CD4-positive, alpha-beta T cell treated with Interleukin-4 for 4 hours (primary cell): Measurements from ENCODE around the gene NUDCD2.

Experiments used
- DNase-seq: peaks from one replicate; pipeline ENCODE4 v3.0.0-alpha.2; 2020

Gene NUDCD2

GRCh38 chr5:163459819-163460561, at the start of gene NUDCD2:
NUDCD2 (minus strand) TSS chr5:163460102; CDS start chr5:163460050, 52 bp downstream.
- peak; percentile 98 for DNase-seq

GRCh38 chr5:163509291-163509951, 49.5 kb upstream of the NUDCD2 start:
- DNase-seq = no peak

- DNase-seq = no peak
Measured at GRCh38 chr5:163508753-163509152, 48.9 kb upstream of the NUDCD2 start.

- peak; percentile 70 for DNase-seq
Measured at GRCh38 chr5:163506726-163507125, 46.8 kb upstream of the NUDCD2 start.

- DNase-seq = no peak
Measured at GRCh38 chr5:163506095-163506457, 46.2 kb upstream of the NUDCD2 start.

- DNase-seq = peak; percentile 96
Measured at GRCh38 chr5:163505368-163506094, 45.6 kb upstream of the NUDCD2 start, which contains the start of gene MAT2B. MAT2B (plus strand) TSS chr5:163505619; CDS start chr5:163505687, 68 bp downstream.

- no peak for DNase-seq
Measured at GRCh38 chr5:163505049-163505367, 45.1 kb upstream of the NUDCD2 start.

GRCh38 chr5:163504079-163504931, 44.4 kb upstream of the NUDCD2 start:
- DNase-seq = peak; percentile 84

- peak; percentile 60 for DNase-seq
Measured at GRCh38 chr5:163503106-163504078, 43.5 kb upstream of the NUDCD2 start.

- DNase-seq = no peak
Measured at GRCh38 chr5:163502521-163502920, 42.6 kb upstream of the NUDCD2 start.

GRCh38 chr5:163498886-163499285, 39.0 kb upstream of the NUDCD2 start:
- DNase-seq = no peak

- DNase-seq = no peak
Measured at GRCh38 chr5:163497315-163497714, 37.4 kb upstream of the NUDCD2 start.

- DNase-seq = no peak
Measured at GRCh38 chr5:163496286-163496685, 36.4 kb upstream of the NUDCD2 start.

- DNase-seq = no peak
Measured at GRCh38 chr5:163489745-163490075, 29.8 kb upstream of the NUDCD2 start.

GRCh38 chr5:163489055-163489744, 29.3 kb upstream of the NUDCD2 start:
- peak; percentile 28 for DNase-seq

GRCh38 chr5:163478982-163479271, 19.0 kb upstream of the NUDCD2 start:
- DNase-seq = no peak

- no peak for DNase-seq
Measured at GRCh38 chr5:163478126-163478981, 18.5 kb upstream of the NUDCD2 start.

- DNase-seq = no peak
Measured at GRCh38 chr5:163475411-163475810, 15.5 kb upstream of the NUDCD2 start.

- DNase-seq = peak; percentile 38
Measured at GRCh38 chr5:163473635-163474243, 13.8 kb upstream of the NUDCD2 start.

- DNase-seq = no peak
Measured at GRCh38 chr5:163467682-163468081, 7.8 kb upstream of the NUDCD2 start.
